HuH-7 (cell line): ENCODE data around the gene B3GNT9.

Experiments used
- DNase-seq: peaks from one replicate; pipeline ENCODE4 v3.0.0; 2011; ENCODE audit warnings: low spot score

B3GNT9 gene

GRCh38 chr16:67150833-67151396 lies at the start of gene B3GNT9:
Gene B3GNT9 (minus strand): TSS chr16:67150998. CDS start chr16:67150485, 513 bp downstream.
- no peak for DNase-seq

GRCh38 chr16:67200491-67200890 lies 49.7 kb upstream of the B3GNT9 start:
- DNase-seq, result no peak

GRCh38 chr16:67199808-67200198 lies 49.0 kb upstream of the B3GNT9 start:
- no peak for DNase-seq

GRCh38 chr16:67199011-67199807 lies 48.4 kb upstream of the B3GNT9 start, which contains the start of gene ELMO3:
Gene ELMO3 (plus strand): TSS chr16:67199131. CDS start chr16:67199327, 196 bp downstream.
- no peak for DNase-seq

GRCh38 chr16:67198238-67198734 lies 47.5 kb upstream of the B3GNT9 start:
- DNase-seq, result no peak

GRCh38 chr16:67197704-67198103 lies 46.9 kb upstream of the B3GNT9 start:
- DNase-seq, result no peak

GRCh38 chr16:67196881-67197280 lies 46.1 kb upstream of the B3GNT9 start:
- DNase-seq, result no peak

GRCh38 chr16:67195676-67196075 lies 44.9 kb upstream of the B3GNT9 start:
- DNase-seq, result no peak

- no peak for DNase-seq
Measured at GRCh38 chr16:67194260-67194659, 43.5 kb upstream of the B3GNT9 start.

GRCh38 chr16:67193536-67193935 lies 42.7 kb upstream of the B3GNT9 start:
- no peak for DNase-seq

GRCh38 chr16:67192781-67193361 lies 42.1 kb upstream of the B3GNT9 start:
- DNase-seq, result no peak

GRCh38 chr16:67191995-67192681 lies 41.3 kb upstream of the B3GNT9 start, which contains the start of gene E2F4:
Gene E2F4 (plus strand): TSS chr16:67192155. CDS start chr16:67192228, 73 bp downstream.
- peak; percentile 90 for DNase-seq

GRCh38 chr16:67191411-67191994 lies 40.7 kb upstream of the B3GNT9 start:
- DNase-seq, result no peak

GRCh38 chr16:67190448-67191399 lies 39.9 kb upstream of the B3GNT9 start:
- no peak for DNase-seq

GRCh38 chr16:67190041-67190440 lies 39.2 kb upstream of the B3GNT9 start, which contains the start of gene EXOC3L1:
Gene EXOC3L1 (minus strand): TSS chr16:67190136. CDS start chr16:67189676, 460 bp downstream.
- no peak for DNase-seq

GRCh38 chr16:67188798-67189197 lies 38.0 kb upstream of the B3GNT9 start:
- DNase-seq, result no peak

- no peak for DNase-seq
Measured at GRCh38 chr16:67188323-67188722, 37.5 kb upstream of the B3GNT9 start.

GRCh38 chr16:67187175-67187890 lies 36.5 kb upstream of the B3GNT9 start:
- DNase-seq, result no peak

GRCh38 chr16:67186550-67186950 lies 35.8 kb upstream of the B3GNT9 start:
- no peak for DNase-seq

- no peak for DNase-seq
Measured at GRCh38 chr16:67185651-67186134, 34.9 kb upstream of the B3GNT9 start.
